Measurements from ENCODE around the gene GLT6D1. TPM values are rescaled to one million over a fixed set of nuclear protein-coding genes. Genes with fewer than 3 reads are reported as not detected.

Gene GLT6D1
- total and polyA plus RNA-seq, 5 donors from 2014 or later, result not detected

DNA sequence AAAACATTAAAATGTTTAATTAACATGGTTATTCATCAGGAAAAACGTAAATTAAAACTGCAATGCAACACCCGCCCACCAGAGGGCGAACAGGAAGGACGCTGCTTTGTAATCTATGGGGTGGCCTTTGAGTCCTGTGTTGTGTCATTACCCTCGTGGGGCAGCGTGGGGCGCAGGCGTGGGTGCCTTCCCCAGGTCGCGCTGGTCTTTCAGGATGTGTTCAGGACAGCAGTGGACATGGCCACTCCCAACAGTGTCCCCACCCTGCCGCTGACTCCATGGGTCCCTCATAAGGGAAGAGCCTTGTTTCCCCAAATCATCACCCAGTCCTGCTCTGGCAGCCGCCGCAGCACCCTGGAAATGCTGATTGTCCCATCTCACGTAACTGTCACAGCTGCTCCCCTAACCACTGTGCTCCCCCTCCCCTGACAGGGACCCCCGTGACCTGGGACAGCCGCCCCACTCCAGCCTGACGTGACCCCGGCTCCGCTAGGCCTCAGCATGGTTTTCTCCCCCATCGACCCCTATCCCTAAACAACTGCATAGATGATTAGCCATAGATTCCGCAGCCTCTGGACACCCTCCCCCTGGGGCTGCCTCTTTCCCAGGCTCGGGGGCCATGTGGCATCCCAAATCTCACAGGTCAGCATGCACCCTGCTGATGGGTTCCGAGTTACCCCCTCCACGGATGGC, 36.4 kb downstream of the GLT6D1 start:
- no peaks in the 10 kb centered on the region for H3K36me3 Mint-ChIP-seq
- H3K4me1 ChIP-seq (ENCODE audit: control insufficient read depth, insufficient read depth, low read length, poor library complexity, severe bottlenecking), result no peaks in the 10 kb centered on the region
- no peaks in the 10 kb centered on the region for H3K36me3 ChIP-seq (ENCODE audit: control insufficient read depth, insufficient read depth, low read length)
- ATAC-seq (ENCODE audit: low read depth in 2 of 2) (peak in 1 of 2 donors; percentile 32), DNase-seq (peak; percentile 23 to 54 (median 37))
- peaks cover 0 to 4% (median 0%) of the 10 kb centered on the region in 4 donors for H3K4me1 Mint-ChIP-seq
- peaks cover 12% of the 10 kb centered on the region for H3K27me3 Mint-ChIP-seq
- H3K27me3 ChIP-seq (ENCODE audit: control insufficient read depth, insufficient read depth, low read length), result no peaks in the 10 kb centered on the region
- no peak overlapping the region for H3K4me3 ChIP-seq (ENCODE audit: low read depth, low read length)
- no peaks in the 10 kb centered on the region for H3K9me3 Mint-ChIP-seq
- no peak overlapping the region for H3K27ac ChIP-seq (ENCODE audit: insufficient read depth, low read length, poor library complexity, severe bottlenecking)
- no peaks in the 10 kb centered on the region for H3K9me3 ChIP-seq (ENCODE audit: control insufficient read depth in 2 of 2, low read length in 2 of 2)
- no peak overlapping the region for H3K4me3 Mint-ChIP-seq
- no peak overlapping the region for H3K27ac Mint-ChIP-seq

DNA sequence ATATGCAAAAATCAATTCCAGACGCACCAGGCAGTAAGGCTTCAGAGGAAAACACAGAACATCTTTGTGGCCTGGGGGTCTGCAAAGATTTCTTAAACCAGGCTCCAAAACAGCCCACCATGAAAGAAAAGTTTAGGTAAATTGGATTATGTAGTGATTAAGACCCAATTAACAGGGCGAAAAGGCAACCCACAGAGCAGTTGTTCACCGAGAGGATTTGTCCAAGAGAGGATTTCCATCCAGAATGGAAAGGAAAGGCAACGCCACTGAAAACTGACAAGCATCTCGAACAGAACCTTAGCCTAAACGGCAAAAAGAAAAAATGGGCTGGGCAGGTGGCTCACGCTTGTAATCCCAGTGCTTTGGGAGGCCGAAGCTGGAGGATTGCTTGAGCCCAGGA, 37.4 kb downstream of the GLT6D1 start:
- no peak for DNase-seq
- Histone ChIP-seq H3K4me1 (ENCODE audit: control insufficient read depth, insufficient read depth, low read length, poor library complexity, severe bottlenecking) (no peaks in the 10 kb centered on the region), H3K36me3 (ENCODE audit: control insufficient read depth, insufficient read depth, low read length) (no peaks in the 10 kb centered on the region), H3K27me3 (ENCODE audit: control insufficient read depth, insufficient read depth, low read length) (no peaks in the 10 kb centered on the region), H3K4me3 (ENCODE audit: low read depth, low read length) (no peak overlapping the region), H3K9me3 (ENCODE audit: control insufficient read depth in 2 of 2, low read length in 2 of 2) (no peaks in the 10 kb centered on the region), H3K27ac (ENCODE audit: insufficient read depth, low read length, poor library complexity, severe bottlenecking) (no peak overlapping the region)
- H3K27me3 Mint-ChIP-seq, result peaks cover 12% of the 10 kb centered on the region
- no peak for ATAC-seq (ENCODE audit: low read depth in 2 of 2)
- no peak overlapping the region for H3K4me3 Mint-ChIP-seq
- H3K27ac Mint-ChIP-seq, result no peak overlapping the region
- peaks cover 0 to 4% (median 0%) of the 10 kb centered on the region in 4 donors for H3K4me1 Mint-ChIP-seq
- H3K9me3 Mint-ChIP-seq, result no peaks in the 10 kb centered on the region
- H3K36me3 Mint-ChIP-seq, result no peaks in the 10 kb centered on the region

DNA sequence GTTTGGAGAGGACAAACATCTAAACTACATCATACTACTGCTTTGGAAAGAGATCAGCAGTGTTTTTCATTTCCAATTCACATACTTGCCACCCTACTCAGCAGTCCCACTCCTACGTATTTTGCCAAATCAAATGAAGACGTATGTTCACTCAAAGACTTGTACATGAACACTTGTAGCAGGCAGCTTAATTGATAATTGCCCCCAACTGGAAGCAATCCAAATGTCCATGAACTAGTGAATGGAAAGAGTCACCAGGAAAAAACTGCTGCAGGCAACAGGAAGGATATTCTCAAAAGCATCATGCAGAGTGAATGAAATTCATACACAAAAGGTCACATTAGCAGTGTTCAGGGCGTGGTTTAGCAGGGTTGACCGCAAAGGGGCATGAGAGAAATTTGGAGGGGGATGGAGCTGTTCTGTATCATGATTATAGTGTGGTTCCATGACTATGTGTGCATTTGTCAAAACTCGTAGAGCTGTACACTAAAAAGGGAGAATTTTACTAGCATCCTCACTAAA, 39.0 kb downstream of the GLT6D1 start:
- no peaks in the 10 kb centered on the region for H3K9me3 ChIP-seq (ENCODE audit: control insufficient read depth in 2 of 2, low read length in 2 of 2)
- Mint-ChIP-seq H3K27ac (no peak overlapping the region), H3K4me1 (peaks cover 0 to 4% (median 0%) of the 10 kb centered on the region in 4 donors), H3K36me3 (no peaks in the 10 kb centered on the region), H3K27me3 (peaks cover 12% of the 10 kb centered on the region), H3K4me3 (no peak overlapping the region), H3K9me3 (no peaks in the 10 kb centered on the region)
- H3K36me3 ChIP-seq (ENCODE audit: control insufficient read depth, insufficient read depth, low read length), result no peaks in the 10 kb centered on the region
- DNase-seq (no peak), ATAC-seq (ENCODE audit: low read depth in 2 of 2) (no peak)
- H3K4me1 ChIP-seq (ENCODE audit: control insufficient read depth, insufficient read depth, low read length, poor library complexity, severe bottlenecking), result no peaks in the 10 kb centered on the region
- no peak overlapping the region for H3K27ac ChIP-seq (ENCODE audit: insufficient read depth, low read length, poor library complexity, severe bottlenecking)
- H3K4me3 ChIP-seq (ENCODE audit: low read depth, low read length), result no peak overlapping the region
- H3K27me3 ChIP-seq (ENCODE audit: control insufficient read depth, insufficient read depth, low read length), result peaks cover 2% of the 10 kb centered on the region

DNA sequence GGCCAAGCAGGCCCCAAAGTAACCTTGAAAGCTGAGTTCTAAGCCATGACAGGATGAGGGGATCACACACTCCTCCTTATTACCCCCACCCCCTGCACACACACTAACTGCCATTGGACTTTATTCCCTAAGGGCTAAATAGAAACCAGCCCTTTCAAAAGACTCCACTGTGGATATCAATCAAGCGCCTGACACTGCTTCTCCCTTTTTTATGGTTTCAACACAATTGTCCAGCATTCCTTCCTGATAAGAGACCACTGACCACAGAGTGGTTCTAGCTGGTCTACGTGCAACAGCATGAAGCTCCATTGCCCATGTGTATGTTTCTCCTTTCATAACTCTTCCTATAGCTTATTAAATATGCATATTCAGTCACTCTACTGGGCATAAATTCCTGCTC, 43.1 kb downstream of the GLT6D1 start:
- no peaks in the 10 kb centered on the region for H3K4me1 ChIP-seq (ENCODE audit: control insufficient read depth, insufficient read depth, low read length, poor library complexity, severe bottlenecking)
- DNase-seq (no peak), ATAC-seq (ENCODE audit: low read depth in 2 of 2) (no peak)
- H3K27me3 ChIP-seq (ENCODE audit: control insufficient read depth, insufficient read depth, low read length), result peaks cover 2% of the 10 kb centered on the region
- H3K4me1 Mint-ChIP-seq, result no peaks in the 10 kb centered on the region
- peak overlapping the region in 1 of 3 donors; percentile 78 for H3K27ac Mint-ChIP-seq
- H3K36me3 ChIP-seq (ENCODE audit: control insufficient read depth, insufficient read depth, low read length), result no peaks in the 10 kb centered on the region
- H3K9me3 ChIP-seq (ENCODE audit: control insufficient read depth in 2 of 2, low read length in 2 of 2), result no peaks in the 10 kb centered on the region
- no peaks in the 10 kb centered on the region for H3K36me3 Mint-ChIP-seq
- H3K4me3 Mint-ChIP-seq, result no peak overlapping the region
- H3K9me3 Mint-ChIP-seq, result peaks cover 0 to 3% (median 0%) of the 10 kb centered on the region in 7 donors
- H3K27ac ChIP-seq (ENCODE audit: insufficient read depth, low read length, poor library complexity, severe bottlenecking), result no peak overlapping the region
- no peaks in the 10 kb centered on the region for H3K27me3 Mint-ChIP-seq
- H3K4me3 ChIP-seq (ENCODE audit: low read depth, low read length), result no peak overlapping the region

DNA sequence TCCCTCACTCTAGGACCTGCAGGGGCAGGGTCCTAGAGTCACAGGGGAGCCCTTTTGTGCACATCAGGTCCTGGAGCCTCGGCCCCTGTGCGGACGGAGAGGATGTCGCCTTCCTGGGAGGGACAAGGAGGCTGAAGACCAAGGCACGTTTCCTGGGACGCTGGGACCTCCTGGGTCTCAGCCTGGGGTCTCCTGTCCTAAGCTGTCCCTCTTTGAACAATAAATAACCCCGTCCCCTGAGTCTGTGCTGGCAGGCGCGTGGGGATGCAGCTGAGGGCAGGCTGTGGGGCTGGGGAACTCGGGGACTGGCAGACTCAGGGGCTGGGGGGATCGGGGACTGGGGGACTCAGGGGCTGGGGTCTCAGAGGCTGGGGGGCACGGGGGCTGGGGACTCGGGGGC, 46.7 kb downstream of the GLT6D1 start:
- Mint-ChIP-seq H3K4me1 (peaks cover 0 to 3% (median 0%) of the 10 kb centered on the region in 4 donors), H3K4me3 (no peak overlapping the region), H3K27ac (no peak overlapping the region), H3K27me3 (no peaks in the 10 kb centered on the region), H3K36me3 (no peaks in the 10 kb centered on the region), H3K9me3 (peaks cover 0 to 3% (median 0%) of the 10 kb centered on the region in 7 donors)
- Histone ChIP-seq H3K27me3 (ENCODE audit: control insufficient read depth, insufficient read depth, low read length) (peaks cover 2% of the 10 kb centered on the region), H3K4me3 (ENCODE audit: low read depth, low read length) (no peak overlapping the region), H3K27ac (ENCODE audit: insufficient read depth, low read length, poor library complexity, severe bottlenecking) (no peak overlapping the region), H3K4me1 (ENCODE audit: control insufficient read depth, insufficient read depth, low read length, poor library complexity, severe bottlenecking) (no peaks in the 10 kb centered on the region), H3K36me3 (ENCODE audit: control insufficient read depth, insufficient read depth, low read length) (no peaks in the 10 kb centered on the region), H3K9me3 (ENCODE audit: control insufficient read depth in 2 of 2, low read length in 2 of 2) (no peaks in the 10 kb centered on the region)
- ATAC-seq (ENCODE audit: low read depth in 2 of 2) (no peak), DNase-seq (no peak)

DNA sequence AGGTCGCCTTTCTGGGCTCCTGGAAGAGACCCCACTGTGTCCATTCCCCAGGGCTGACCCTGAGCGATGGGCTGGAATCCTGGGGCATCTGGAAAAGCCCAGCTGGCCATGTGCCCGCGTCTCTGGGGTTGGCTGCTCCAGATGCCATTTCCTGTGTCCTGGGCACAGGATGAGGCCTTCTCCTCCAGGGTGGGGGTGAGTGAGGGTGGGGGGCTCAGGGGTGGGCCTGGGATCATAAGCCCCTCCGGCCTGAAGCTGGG, 47.1 kb downstream of the GLT6D1 start:
- no peaks in the 10 kb centered on the region for H3K4me1 ChIP-seq (ENCODE audit: control insufficient read depth, insufficient read depth, low read length, poor library complexity, severe bottlenecking)
- no peak overlapping the region for H3K4me3 ChIP-seq (ENCODE audit: low read depth, low read length)
- no peak overlapping the region for H3K27ac ChIP-seq (ENCODE audit: insufficient read depth, low read length, poor library complexity, severe bottlenecking)
- H3K36me3 ChIP-seq (ENCODE audit: control insufficient read depth, insufficient read depth, low read length), result no peaks in the 10 kb centered on the region
- peaks cover 0 to 3% (median 0%) of the 10 kb centered on the region in 4 donors for H3K4me1 Mint-ChIP-seq
- no peaks in the 10 kb centered on the region for H3K36me3 Mint-ChIP-seq
- no peak overlapping the region for H3K4me3 Mint-ChIP-seq
- DNase-seq, result no peak
- no peaks in the 10 kb centered on the region for H3K27me3 Mint-ChIP-seq
- H3K27ac Mint-ChIP-seq, result no peak overlapping the region
- H3K9me3 ChIP-seq (ENCODE audit: control insufficient read depth in 2 of 2, low read length in 2 of 2), result no peaks in the 10 kb centered on the region
- peaks cover 2% of the 10 kb centered on the region for H3K27me3 ChIP-seq (ENCODE audit: control insufficient read depth, insufficient read depth, low read length)
- peaks cover 0 to 3% (median 0%) of the 10 kb centered on the region in 7 donors for H3K9me3 Mint-ChIP-seq
- ATAC-seq (ENCODE audit: low read depth in 2 of 2), result no peak

DNA sequence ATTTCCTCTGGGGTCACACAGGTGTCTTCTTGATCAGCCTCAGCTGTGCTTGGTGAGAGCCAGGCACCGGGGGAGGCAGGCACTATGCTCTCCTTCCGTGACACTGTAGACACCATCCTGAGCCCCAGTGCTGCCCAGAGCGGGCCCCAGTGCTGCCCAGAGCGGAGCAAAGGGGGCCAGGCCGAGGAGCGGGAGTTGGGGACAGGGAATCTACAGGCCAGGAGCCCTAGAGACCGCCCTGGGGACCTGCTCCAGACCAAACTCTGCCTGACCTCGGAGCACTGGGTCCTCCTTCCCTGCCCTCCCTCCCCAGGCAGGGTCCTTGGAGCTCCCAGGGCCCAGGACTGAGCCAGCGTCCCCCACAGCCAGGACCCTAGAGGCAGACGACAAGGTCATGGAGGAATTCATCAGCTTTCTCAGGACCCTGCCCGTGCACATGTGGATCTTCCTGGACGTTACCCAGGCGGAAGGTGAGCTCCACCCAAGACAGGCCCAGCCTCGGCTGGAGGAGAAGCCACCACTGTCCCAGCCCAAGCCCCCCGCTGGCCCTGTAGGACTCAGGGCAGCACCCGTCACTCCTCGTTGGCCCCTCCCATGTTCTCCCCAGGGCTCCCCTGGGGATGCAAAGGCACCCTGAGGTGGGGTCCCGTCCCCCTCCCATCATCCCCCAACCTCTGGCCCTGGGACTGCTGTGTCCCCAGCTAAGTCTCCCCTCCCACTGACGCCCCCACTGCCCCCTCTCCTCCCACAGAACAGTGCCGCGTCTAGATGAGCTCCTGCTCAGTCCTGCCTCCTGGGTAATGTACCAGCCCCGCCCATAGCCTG, 47.6 kb downstream of the GLT6D1 start:
- DNase-seq, result no peak

More for the DNA sequence above, 47.6 kb downstream of the GLT6D1 start:
- no peak overlapping the region for H3K27ac ChIP-seq (ENCODE audit: insufficient read depth, low read length, poor library complexity, severe bottlenecking)
- H3K27me3 ChIP-seq (ENCODE audit: control insufficient read depth, insufficient read depth, low read length), result peaks cover 2% of the 10 kb centered on the region
- ATAC-seq (ENCODE audit: low read depth in 2 of 2), result no peak
- H3K9me3 ChIP-seq (ENCODE audit: control insufficient read depth in 2 of 2, low read length in 2 of 2), result no peaks in the 10 kb centered on the region
- H3K36me3 ChIP-seq (ENCODE audit: control insufficient read depth, insufficient read depth, low read length), result no peaks in the 10 kb centered on the region
- Mint-ChIP-seq H3K27ac (no peak overlapping the region), H3K4me3 (no peak overlapping the region), H3K36me3 (no peaks in the 10 kb centered on the region), H3K9me3 (peaks cover 0 to 3% (median 0%) of the 10 kb centered on the region in 7 donors), H3K4me1 (peaks cover 0 to 3% (median 0%) of the 10 kb centered on the region in 4 donors), H3K27me3 (no peaks in the 10 kb centered on the region)
- no peaks in the 10 kb centered on the region for H3K4me1 ChIP-seq (ENCODE audit: control insufficient read depth, insufficient read depth, low read length, poor library complexity, severe bottlenecking)
- H3K4me3 ChIP-seq (ENCODE audit: low read depth, low read length), result no peak overlapping the region

All from CD4-positive, CD25-positive, alpha-beta regulatory T cell (primary cell).